SU-DHL-6 (cell line): ENCODE results near the gene EDNRA.

Experiments used
- H2AFZ ChIP-seq: fragments of 200-600 bp; sonication (generic); 2 replicates; pipeline ENCODE4 v1.6.1; 2014; ENCODE audit warnings: low read depth, mild to moderate bottlenecking, moderate library complexity, mixed read lengths, antibody characterized with exemption, low read length; ENCODE audit not compliant: severe bottlenecking
- H3F3A ChIP-seq: fragments of 200-600 bp; shearing (Covaris generic); 2 replicates; pipeline ENCODE4 v1.6.0; 2016; ENCODE audit warnings: antibody characterized with exemption, mild to moderate bottlenecking; ENCODE audit not compliant: insufficient read depth
- H3K27ac ChIP-seq: fragments of 200-600 bp; sonication (generic); 2 replicates; pipeline ENCODE4 v1.5.1; 2016; ENCODE audit warnings: low read depth, mild to moderate bottlenecking, low read length, moderate library complexity, mixed read lengths
- H3K27me3 ChIP-seq: fragments of 200-600 bp; sonication (generic), shearing (Covaris generic); 2 replicates; pipeline ENCODE4 v1.6.0; 2014; ENCODE audit warnings: mild to moderate bottlenecking, low read length
- H3K36me3 ChIP-seq: fragments of 200-600 bp; sonication (generic); 2 replicates; pipeline ENCODE4 v1.6.1; 2014; ENCODE audit warnings: mild to moderate bottlenecking, low read length, mixed read lengths
- H3K4me2 ChIP-seq: fragments of 300-600, 200-600 bp; shearing (Covaris generic), sonication (generic); 2 replicates; pipeline ENCODE4 v1.6.0; 2014; ENCODE audit warnings: low read length, low read depth, mild to moderate bottlenecking; ENCODE audit not compliant: poor library complexity, severe bottlenecking
- H3K4me3 ChIP-seq: fragments of 200-600 bp; sonication (generic); 2 replicates; pipeline ENCODE4 v1.5.1; 2014; ENCODE audit warnings: antibody characterized with exemption, low read length, mild to moderate bottlenecking, mixed read lengths; ENCODE audit not compliant: insufficient read depth, poor library complexity, severe bottlenecking
- H3K79me2 ChIP-seq: fragments of 200-600 bp; sonication (generic); 2 replicates; pipeline ENCODE4 v1.6.1; 2014; ENCODE audit warnings: mild to moderate bottlenecking, low read length, moderate library complexity; ENCODE audit not compliant: insufficient read depth
- H3K9ac ChIP-seq: fragments of 200-600 bp; sonication (generic); 2 replicates; pipeline ENCODE4 v1.7.0; 2014; ENCODE audit warnings: mild to moderate bottlenecking, low read length
- H3K9me2 ChIP-seq: fragments of 200-600 bp; sonication (generic); replicated peaks from 2 replicates; pipeline ENCODE4 v1.6.1; 2014; ENCODE audit warnings: low read length; ENCODE audit not compliant: insufficient read depth
- H3K9me3 ChIP-seq: fragments of 200-600 bp; sonication (generic); 2 replicates; pipeline ENCODE4 v1.6.1; 2014; ENCODE audit warnings: low read length, mixed read lengths; ENCODE audit not compliant: insufficient read depth
- H4K20me1 ChIP-seq: fragments of 200-600 bp; sonication (generic); 2 replicates; pipeline ENCODE4 v1.6.1; 2014; ENCODE audit warnings: low read depth, mild to moderate bottlenecking, antibody characterized with exemption, low read length, moderate library complexity, mixed read lengths
- CTCF ChIP-seq: fragments of 200-600 bp; sonication (generic); IDR thresholded peaks from one replicate; pipeline ENCODE4 v1.5.1; 2017; ENCODE audit warnings: antibody characterized with exemption, mild to moderate bottlenecking, low read length, moderate library complexity; ENCODE audit not compliant: insufficient read depth, poor library complexity, severe bottlenecking
- EZH2phosphoT487 ChIP-seq: fragments of 200-600 bp; sonication (generic), shearing (Covaris generic); conservative IDR thresholded peaks from 2 replicates; pipeline ENCODE4 v1.6.1; 2018; ENCODE audit warnings: mild to moderate bottlenecking, antibody characterized with exemption, low read length, moderate library complexity, mixed read lengths

Gene EDNRA

GRCh38 chr4:147491086-147491485 is 10.2 kb downstream of the EDNRA start:
- H3K9me2 ChIP-seq = no peaks in the 10 kb centered on the region
- H3K9ac ChIP-seq = no peak overlapping the region
- H3K36me3 ChIP-seq = no peaks in the 10 kb centered on the region
- H4K20me1 ChIP-seq = no peaks in the 10 kb centered on the region
- H3K4me2 ChIP-seq = no peak overlapping the region
- no peak for TF ChIP-seq CTCF
- no peak for TF ChIP-seq EZH2phosphoT487
- no peaks in the 10 kb centered on the region for H3K27me3 ChIP-seq
- no peak overlapping the region for H3K4me3 ChIP-seq
- H3K27ac ChIP-seq = no peak overlapping the region
- no peak overlapping the region for H2AFZ ChIP-seq
- no peaks in the 10 kb centered on the region for H3K79me2 ChIP-seq
- no peaks in the 10 kb centered on the region for H3F3A ChIP-seq
- no peaks in the 10 kb centered on the region for H3K9me3 ChIP-seq

- Histone ChIP-seq H3K4me2 (no peak overlapping the region), H3K9me2 (no peaks in the 10 kb centered on the region), H4K20me1 (no peaks in the 10 kb centered on the region), H3K27ac (no peak overlapping the region), H3F3A (no peaks in the 10 kb centered on the region), H3K9me3 (no peaks in the 10 kb centered on the region), H3K9ac (no peak overlapping the region), H3K4me3 (no peak overlapping the region), H3K36me3 (no peaks in the 10 kb centered on the region), H3K79me2 (no peaks in the 10 kb centered on the region), H3K27me3 (no peaks in the 10 kb centered on the region), H2AFZ (no peak overlapping the region)
- TF ChIP-seq CTCF = no peak
Observed at GRCh38 chr4:147492306-147492705, 11.4 kb downstream of the EDNRA start.

- H2AFZ ChIP-seq = no peak overlapping the region
- H3F3A ChIP-seq = no peaks in the 10 kb centered on the region
- no peak for TF ChIP-seq CTCF
- no peak for TF ChIP-seq EZH2phosphoT487
- H3K27me3 ChIP-seq = no peaks in the 10 kb centered on the region
- H3K9me3 ChIP-seq = no peaks in the 10 kb centered on the region
- H3K27ac ChIP-seq = no peak overlapping the region
- H3K9ac ChIP-seq = no peak overlapping the region
- no peak overlapping the region for H3K4me3 ChIP-seq
- H4K20me1 ChIP-seq = no peaks in the 10 kb centered on the region
- no peaks in the 10 kb centered on the region for H3K36me3 ChIP-seq
- no peaks in the 10 kb centered on the region for H3K9me2 ChIP-seq
- H3K4me2 ChIP-seq = no peak overlapping the region
- H3K79me2 ChIP-seq = no peaks in the 10 kb centered on the region
Observed at GRCh38 chr4:147492761-147493160, 11.9 kb downstream of the EDNRA start.

- no peak overlapping the region for H2AFZ ChIP-seq
- no peak overlapping the region for H3K9ac ChIP-seq
- no peak overlapping the region for H3K4me2 ChIP-seq
- H3K36me3 ChIP-seq = no peaks in the 10 kb centered on the region
- H3K27ac ChIP-seq = no peak overlapping the region
- no peak overlapping the region for H3K4me3 ChIP-seq
- no peaks in the 10 kb centered on the region for H3K27me3 ChIP-seq
- H3F3A ChIP-seq = no peaks in the 10 kb centered on the region
- no peaks in the 10 kb centered on the region for H4K20me1 ChIP-seq
- no peaks in the 10 kb centered on the region for H3K9me3 ChIP-seq
- no peak for TF ChIP-seq CTCF
- TF ChIP-seq EZH2phosphoT487 = no peak
- no peaks in the 10 kb centered on the region for H3K79me2 ChIP-seq
- no peaks in the 10 kb centered on the region for H3K9me2 ChIP-seq
Observed at GRCh38 chr4:147493307-147493706, 12.4 kb downstream of the EDNRA start.
